HepG2 (cell line): ENCODE measurements around the gene TAB2. TPM values are rescaled to one million over a fixed set of nuclear protein-coding genes. Genes with fewer than 3 reads are reported as not detected.

Source experiments
- CEBPB ChIP-seq: IDR thresholded peaks from 2 replicates; pipeline ENCODE4 v1.6.1; 2011; ENCODE audit warnings: low read depth, low read length, improper control_type of control experiment, borderline replicate concordance
- ELF4 ChIP-seq: sonication (generic); formaldehyde crosslinking; IDR thresholded peaks from 2 replicates; pipeline ENCODE4 v1.5.0; 2020; ENCODE audit warnings: missing genetic modification reagents, mild to moderate bottlenecking, moderate library complexity, borderline replicate concordance
- GABPB1 ChIP-seq: IDR thresholded peaks from 2 replicates; pipeline ENCODE4 v1.6.1; 2016; ENCODE audit warnings: mild to moderate bottlenecking, missing genetic modification reagents, moderate library complexity, missing compliant biosample characterization
- KDM2A ChIP-seq: sonication (generic); formaldehyde crosslinking; IDR thresholded peaks from 2 replicates; pipeline ENCODE4 v1.4.0; 2020; ENCODE audit warnings: low read depth, missing genetic modification reagents, borderline replicate concordance
- MEF2D ChIP-seq: sonication (generic); formaldehyde crosslinking; IDR thresholded peaks from 2 replicates; pipeline ENCODE4 v1.5.1; 2020; ENCODE audit warnings: mild to moderate bottlenecking, missing genetic modification reagents
- POGZ ChIP-seq: sonication (generic); formaldehyde crosslinking; IDR thresholded peaks from 2 replicates; pipeline ENCODE4 v1.4.0; 2020; ENCODE audit warnings: mild to moderate bottlenecking, missing genetic modification reagents
- PTBP1 ChIP-seq: fragments of 200-400 bp; formaldehyde crosslinking; IDR thresholded peaks from 2 replicates; pipeline ENCODE4 v1.6.1; 2018; ENCODE audit warnings: low read length, low read depth; ENCODE audit not compliant: poor library complexity, severe bottlenecking
- RBAK ChIP-seq: sonication (generic); formaldehyde crosslinking; IDR thresholded peaks from 2 replicates; pipeline ENCODE4 v1.5.1; 2020; ENCODE audit warnings: mild to moderate bottlenecking, missing genetic modification reagents
- SIN3A ChIP-seq: IDR thresholded peaks from 2 replicates; pipeline ENCODE4 v1.6.1; 2011; ENCODE audit warnings: low read depth, mild to moderate bottlenecking, control low read depth, low read length, borderline replicate concordance
- ZFP36L1 ChIP-seq: sonication (generic); formaldehyde crosslinking; IDR thresholded peaks from 2 replicates; pipeline ENCODE4 v1.8.0; 2022; ENCODE audit warnings: mild to moderate bottlenecking, missing genetic modification reagents, moderate library complexity
- ZFX ChIP-seq: sonication (generic); formaldehyde crosslinking; IDR thresholded peaks from 2 replicates; pipeline ENCODE4 v1.4.0; 2020; ENCODE audit warnings: mild to moderate bottlenecking, low read depth, missing genetic modification reagents, moderate library complexity
- ZNF292 ChIP-seq: sonication (generic); formaldehyde crosslinking; IDR thresholded peaks from 2 replicates; pipeline ENCODE4 v1.8.1; 2022; ENCODE audit warnings: mild to moderate bottlenecking, low read depth, missing genetic modification reagents, borderline replicate concordance
- ZNF614 ChIP-seq: IDR thresholded peaks from 2 replicates; pipeline ENCODE4 v1.6.1; 2018; ENCODE audit warnings: missing biosample characterization, missing genetic modification reagents, inconsistent platforms, borderline replicate concordance
- polyA plus RNA-seq, 8 experiments: library from polyadenylated mRNA; depleted of rRNA in 3 of 8; stranded (reverse) in 7 of 8; unstranded in 1 of 8; fragments of >200 nt; fragmentation: Illumina TruSeq in 4 of 8; extraction: Trizol in 4 of 8; gene quantifications; 2 replicates each; pipeline versions ENCODE4 v1.2.1 to v1.2.3, GENCODE V29; 2011 to 2016; ENCODE audit warnings: low read depth in 4 of 8, missing spikeins in 1 of 8, mixed read lengths in 1 of 8; ENCODE audit not compliant: insufficient read depth in 1 of 8
- total RNA-seq, 5 experiments: library from RNA; depleted of rRNA; stranded (reverse); fragments of >200 nt; fragmentation: Illumina TruSeq; extraction: Trizol; gene quantifications; 2 replicates each; pipeline ENCODE4 v1.2.3, GENCODE V29; 2016; ENCODE audit warnings: low read depth in 1 of 5
- TF ChIP-seq, protein P1 (sequence below): sonication (generic); formaldehyde crosslinking; IDR thresholded peaks from 2 replicates; pipeline ENCODE4 v1.5.0; 2020; ENCODE audit warnings: mild to moderate bottlenecking, missing genetic modification reagents, borderline replicate concordance
- TF ChIP-seq, protein P2 (sequence below): sonication (generic); formaldehyde crosslinking; IDR thresholded peaks from 2 replicates; pipeline ENCODE4 v1.4.0; 2020; ENCODE audit warnings: missing genetic modification reagents, borderline replicate concordance

The TAB2 gene
- total and polyA plus RNA-seq, 2 of the 13 experiments (the other 11 are each of a cell fraction or from before 2014, with no cell fraction given), result 23.7 to 50.2 TPM

- TF ChIP-seq, protein P1, sequence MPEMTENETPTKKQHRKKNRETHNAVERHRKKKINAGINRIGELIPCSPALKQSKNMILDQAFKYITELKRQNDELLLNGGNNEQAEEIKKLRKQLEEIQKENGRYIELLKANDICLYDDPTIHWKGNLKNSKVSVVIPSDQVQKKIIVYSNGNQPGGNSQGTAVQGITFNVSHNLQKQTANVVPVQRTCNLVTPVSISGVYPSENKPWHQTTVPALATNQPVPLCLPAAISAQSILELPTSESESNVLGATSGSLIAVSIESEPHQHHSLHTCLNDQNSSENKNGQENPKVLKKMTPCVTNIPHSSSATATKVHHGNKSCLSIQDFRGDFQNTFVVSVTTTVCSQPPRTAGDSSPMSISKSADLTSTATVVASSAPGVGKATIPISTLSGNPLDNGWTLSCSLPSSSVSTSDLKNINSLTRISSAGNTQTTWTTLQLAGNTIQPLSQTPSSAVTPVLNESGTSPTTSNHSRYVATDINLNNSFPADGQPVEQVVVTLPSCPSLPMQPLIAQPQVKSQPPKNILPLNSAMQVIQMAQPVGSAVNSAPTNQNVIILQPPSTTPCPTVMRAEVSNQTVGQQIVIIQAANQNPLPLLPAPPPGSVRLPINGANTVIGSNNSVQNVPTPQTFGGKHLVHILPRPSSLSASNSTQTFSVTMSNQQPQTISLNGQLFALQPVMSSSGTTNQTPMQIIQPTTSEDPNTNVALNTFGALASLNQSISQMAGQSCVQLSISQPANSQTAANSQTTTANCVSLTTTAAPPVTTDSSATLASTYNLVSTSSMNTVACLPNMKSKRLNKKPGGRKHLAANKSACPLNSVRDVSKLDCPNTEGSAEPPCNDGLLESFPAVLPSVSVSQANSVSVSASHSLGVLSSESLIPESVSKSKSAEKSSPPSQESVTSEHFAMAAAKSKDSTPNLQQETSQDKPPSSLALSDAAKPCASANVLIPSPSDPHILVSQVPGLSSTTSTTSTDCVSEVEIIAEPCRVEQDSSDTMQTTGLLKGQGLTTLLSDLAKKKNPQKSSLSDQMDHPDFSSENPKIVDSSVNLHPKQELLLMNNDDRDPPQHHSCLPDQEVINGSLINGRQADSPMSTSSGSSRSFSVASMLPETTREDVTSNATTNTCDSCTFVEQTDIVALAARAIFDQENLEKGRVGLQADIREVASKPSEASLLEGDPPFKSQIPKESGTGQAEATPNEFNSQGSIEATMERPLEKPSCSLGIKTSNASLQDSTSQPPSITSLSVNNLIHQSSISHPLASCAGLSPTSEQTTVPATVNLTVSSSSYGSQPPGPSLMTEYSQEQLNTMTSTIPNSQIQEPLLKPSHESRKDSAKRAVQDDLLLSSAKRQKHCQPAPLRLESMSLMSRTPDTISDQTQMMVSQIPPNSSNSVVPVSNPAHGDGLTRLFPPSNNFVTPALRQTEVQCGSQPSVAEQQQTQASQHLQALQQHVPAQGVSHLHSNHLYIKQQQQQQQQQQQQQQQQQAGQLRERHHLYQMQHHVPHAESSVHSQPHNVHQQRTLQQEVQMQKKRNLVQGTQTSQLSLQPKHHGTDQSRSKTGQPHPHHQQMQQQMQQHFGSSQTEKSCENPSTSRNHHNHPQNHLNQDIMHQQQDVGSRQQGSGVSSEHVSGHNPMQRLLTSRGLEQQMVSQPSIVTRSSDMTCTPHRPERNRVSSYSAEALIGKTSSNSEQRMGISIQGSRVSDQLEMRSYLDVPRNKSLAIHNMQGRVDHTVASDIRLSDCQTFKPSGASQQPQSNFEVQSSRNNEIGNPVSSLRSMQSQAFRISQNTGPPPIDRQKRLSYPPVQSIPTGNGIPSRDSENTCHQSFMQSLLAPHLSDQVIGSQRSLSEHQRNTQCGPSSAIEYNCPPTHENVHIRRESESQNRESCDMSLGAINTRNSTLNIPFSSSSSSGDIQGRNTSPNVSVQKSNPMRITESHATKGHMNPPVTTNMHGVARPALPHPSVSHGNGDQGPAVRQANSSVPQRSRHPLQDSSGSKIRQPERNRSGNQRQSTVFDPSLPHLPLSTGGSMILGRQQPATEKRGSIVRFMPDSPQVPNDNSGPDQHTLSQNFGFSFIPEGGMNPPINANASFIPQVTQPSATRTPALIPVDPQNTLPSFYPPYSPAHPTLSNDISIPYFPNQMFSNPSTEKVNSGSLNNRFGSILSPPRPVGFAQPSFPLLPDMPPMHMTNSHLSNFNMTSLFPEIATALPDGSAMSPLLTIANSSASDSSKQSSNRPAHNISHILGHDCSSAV (CRISPR knock-in tag), result no peak
- TF ChIP-seq, protein P2, sequence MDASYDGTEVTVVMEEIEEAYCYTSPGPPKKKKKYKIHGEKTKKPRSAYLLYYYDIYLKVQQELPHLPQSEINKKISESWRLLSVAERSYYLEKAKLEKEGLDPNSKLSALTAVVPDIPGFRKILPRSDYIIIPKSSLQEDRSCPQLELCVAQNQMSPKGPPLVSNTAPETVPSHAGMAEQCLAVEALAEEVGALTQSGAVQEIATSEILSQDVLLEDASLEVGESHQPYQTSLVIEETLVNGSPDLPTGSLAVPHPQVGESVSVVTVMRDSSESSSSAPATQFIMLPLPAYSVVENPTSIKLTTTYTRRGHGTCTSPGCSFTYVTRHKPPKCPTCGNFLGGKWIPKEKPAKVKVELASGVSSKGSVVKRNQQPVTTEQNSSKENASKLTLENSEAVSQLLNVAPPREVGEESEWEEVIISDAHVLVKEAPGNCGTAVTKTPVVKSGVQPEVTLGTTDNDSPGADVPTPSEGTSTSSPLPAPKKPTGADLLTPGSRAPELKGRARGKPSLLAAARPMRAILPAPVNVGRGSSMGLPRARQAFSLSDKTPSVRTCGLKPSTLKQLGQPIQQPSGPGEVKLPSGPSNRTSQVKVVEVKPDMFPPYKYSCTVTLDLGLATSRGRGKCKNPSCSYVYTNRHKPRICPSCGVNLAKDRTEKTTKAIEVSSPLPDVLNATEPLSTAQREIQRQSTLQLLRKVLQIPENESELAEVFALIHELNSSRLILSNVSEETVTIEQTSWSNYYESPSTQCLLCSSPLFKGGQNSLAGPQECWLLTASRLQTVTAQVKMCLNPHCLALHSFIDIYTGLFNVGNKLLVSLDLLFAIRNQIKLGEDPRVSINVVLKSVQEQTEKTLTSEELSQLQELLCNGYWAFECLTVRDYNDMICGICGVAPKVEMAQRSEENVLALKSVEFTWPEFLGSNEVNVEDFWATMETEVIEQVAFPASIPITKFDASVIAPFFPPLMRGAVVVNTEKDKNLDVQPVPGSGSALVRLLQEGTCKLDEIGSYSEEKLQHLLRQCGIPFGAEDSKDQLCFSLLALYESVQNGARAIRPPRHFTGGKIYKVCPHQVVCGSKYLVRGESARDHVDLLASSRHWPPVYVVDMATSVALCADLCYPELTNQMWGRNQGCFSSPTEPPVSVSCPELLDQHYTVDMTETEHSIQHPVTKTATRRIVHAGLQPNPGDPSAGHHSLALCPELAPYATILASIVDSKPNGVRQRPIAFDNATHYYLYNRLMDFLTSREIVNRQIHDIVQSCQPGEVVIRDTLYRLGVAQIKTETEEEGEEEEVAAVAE (CRISPR knock-in tag), result no peak
- TF ChIP-seq ZNF292 (CRISPR knock-in tag), result 0 out of 2 replicates have a peak, but pooled peaks have one; percentile 40
- no peak for TF ChIP-seq MEF2D (CRISPR knock-in tag)
- TF ChIP-seq ZFP36L1 (CRISPR knock-in tag), result no peak
- no peak for TF ChIP-seq RBAK (CRISPR knock-in tag)
- no peak for TF ChIP-seq POGZ
- TF ChIP-seq KDM2A (CRISPR knock-in tag), result 0 out of 2 replicates have a peak, but pooled peaks have one; percentile 33
- no peak for TF ChIP-seq ZNF614 (CRISPR knock-in tag)
- no peak for TF ChIP-seq SIN3A
- TF ChIP-seq CEBPB, result no peak
- no peak for TF ChIP-seq GABPB1 (CRISPR knock-in tag)
- TF ChIP-seq PTBP1, result no peak
- TF ChIP-seq ELF4 (CRISPR knock-in tag), result no peak
- 0 out of 2 replicates have a peak, but pooled peaks have one; percentile 14 for TF ChIP-seq ZFX (CRISPR knock-in tag)
Observed at GRCh38 chr6:149423964-149424440, 106.5 kb downstream of the TAB2 start (continued).
